NCI-H1694 (cell line): ENCODE measurements around the gene GRK2.
"Not testable (repeated sequence)": the region's sequence is repeated elsewhere in the genome, so short reads cannot be mapped to it uniquely, and the experiment has no call there.

Experiments used
- DNase-seq: peaks from one replicate; lab custom pipeline; 2025; lab: John Stamatoyannopoulos, UW

The GRK2 gene

GRCh38 chr11:67312187-67313021 lies 46.1 kb downstream of the GRK2 start:
- DNase-seq = no peak

- DNase-seq = no peak
These were observed 47.0 kb downstream of the GRK2 start for GRCh38 chr11:67313125-67313890.

GRCh38 chr11:67314218-67314617 lies 47.9 kb downstream of the GRK2 start:
- no peak for DNase-seq

GRCh38 chr11:67315325-67315909 lies 49.1 kb downstream of the GRK2 start:
- DNase-seq = no peak

GRCh38 chr11:67316882-67317204 lies 50.6 kb downstream of the GRK2 start:
- DNase-seq = no peak

- peak; percentile 89 for DNase-seq
These were observed 51.1 kb downstream of the GRK2 start for GRCh38 chr11:67317205-67317887.

GRCh38 chr11:67317888-67318555 lies 51.7 kb downstream of the GRK2 start:
- no peak for DNase-seq

- not testable (repeated sequence) for DNase-seq
These were observed 52.6 kb downstream of the GRK2 start for GRCh38 chr11:67318876-67319275.

GRCh38 chr11:67320011-67320410 lies 53.7 kb downstream of the GRK2 start:
- DNase-seq = no peak

GRCh38 chr11:67320691-67321090 lies 54.4 kb downstream of the GRK2 start:
- DNase-seq = no peak

- no peak for DNase-seq
These were observed 55.1 kb downstream of the GRK2 start for GRCh38 chr11:67321313-67321871.

GRCh38 chr11:67322049-67322448 lies 55.8 kb downstream of the GRK2 start:
- no peak for DNase-seq

GRCh38 chr11:67323526-67323925 lies 57.3 kb downstream of the GRK2 start:
- DNase-seq = no peak

GRCh38 chr11:67332081-67332691 lies 65.9 kb downstream of the GRK2 start:
- DNase-seq = no peak
